ENCODE data around the gene USP17L22.
"Not testable (repeated sequence)": the region's sequence is repeated elsewhere in the genome, so short reads cannot be mapped to it uniquely, and the experiment has no call there.

GRCh38 chr4:9230249-9230648, 37.2 kb upstream of the USP17L22 start:
- not testable (repeated sequence) for TF ChIP-seq POLR2A (IDR thresholded peaks at IDR 0.05; ENCODE audit: low read depth, low read length); POLR2AphosphoS5 (IDR thresholded peaks at IDR 0.05; ENCODE audit: low read depth, low read length); TAF1 (IDR thresholded peaks at IDR 0.05; ENCODE audit: borderline replicate concordance, low read depth, low read length)
